ENCODE results near the gene RER1. TPM values are rescaled to one million over a fixed set of nuclear protein-coding genes. Genes with fewer than 3 reads are reported as not detected.

RER1 gene
- total and polyA plus RNA-seq, 10 donors: 51.1 to 131 (median 79.0) TPM

DNA sequence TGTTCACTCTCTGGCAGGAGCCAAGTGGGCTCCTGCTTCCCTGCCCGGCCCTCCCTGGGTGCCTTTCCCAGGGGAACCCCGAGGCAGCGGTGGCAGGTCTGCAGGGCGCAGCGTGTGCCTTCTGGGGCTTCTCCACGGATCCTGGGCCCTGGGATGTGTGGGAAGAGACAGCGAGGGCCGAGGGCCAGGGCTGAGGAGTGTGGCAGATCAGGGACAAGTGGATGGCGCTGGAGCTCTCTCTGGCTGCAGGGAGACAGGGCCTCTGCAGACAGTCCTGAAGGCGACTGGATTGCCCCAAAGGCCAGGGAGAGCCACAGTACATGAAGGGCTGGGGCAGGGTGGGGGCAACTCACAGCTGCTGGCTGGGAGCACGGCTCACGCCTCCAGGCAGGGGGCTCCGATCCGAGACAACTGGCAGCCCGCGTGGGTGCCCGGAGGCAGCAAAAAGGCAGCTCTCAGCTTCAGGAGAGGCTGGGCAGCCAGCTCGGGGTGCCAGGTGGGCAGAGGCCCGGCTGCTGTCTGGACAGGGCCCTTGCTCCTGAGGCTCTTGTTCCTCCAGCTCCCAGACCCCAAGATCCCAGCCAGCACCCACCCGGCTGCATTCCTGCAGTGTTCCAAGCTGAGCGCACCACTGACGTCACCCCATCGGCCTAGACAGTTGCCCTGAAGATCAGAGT lies 16.3 kb upstream of the RER1 start:
- H3K4me1 ChIP-seq: peaks cover 0 to 9% (median 0%) of the 10 kb centered on the region in 6 donors
- TF ChIP-seq POLR2AphosphoS5 (IDR thresholded peaks at IDR 0.05) (no peak), POLR2A (IDR thresholded peaks at IDR 0.05) (no peak)
- TF ChIP-seq, protein P1, sequence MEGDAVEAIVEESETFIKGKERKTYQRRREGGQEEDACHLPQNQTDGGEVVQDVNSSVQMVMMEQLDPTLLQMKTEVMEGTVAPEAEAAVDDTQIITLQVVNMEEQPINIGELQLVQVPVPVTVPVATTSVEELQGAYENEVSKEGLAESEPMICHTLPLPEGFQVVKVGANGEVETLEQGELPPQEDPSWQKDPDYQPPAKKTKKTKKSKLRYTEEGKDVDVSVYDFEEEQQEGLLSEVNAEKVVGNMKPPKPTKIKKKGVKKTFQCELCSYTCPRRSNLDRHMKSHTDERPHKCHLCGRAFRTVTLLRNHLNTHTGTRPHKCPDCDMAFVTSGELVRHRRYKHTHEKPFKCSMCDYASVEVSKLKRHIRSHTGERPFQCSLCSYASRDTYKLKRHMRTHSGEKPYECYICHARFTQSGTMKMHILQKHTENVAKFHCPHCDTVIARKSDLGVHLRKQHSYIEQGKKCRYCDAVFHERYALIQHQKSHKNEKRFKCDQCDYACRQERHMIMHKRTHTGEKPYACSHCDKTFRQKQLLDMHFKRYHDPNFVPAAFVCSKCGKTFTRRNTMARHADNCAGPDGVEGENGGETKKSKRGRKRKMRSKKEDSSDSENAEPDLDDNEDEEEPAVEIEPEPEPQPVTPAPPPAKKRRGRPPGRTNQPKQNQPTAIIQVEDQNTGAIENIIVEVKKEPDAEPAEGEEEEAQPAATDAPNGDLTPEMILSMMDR (IDR thresholded peaks at IDR 0.05 in 8 of 11, conservative IDR thresholded peaks at IDR 0.05 in 3 of 11): no peak
- intact Hi-C loops (cut with DNase I; ENCODE audit: low total_unique reads): no loop called here
- H3K9me3 ChIP-seq: no peaks in the 10 kb centered on the region
- H3K27me3 ChIP-seq (replicated peaks in 1 of 7): no peaks in the 10 kb centered on the region
- peaks cover 0 to 10% (median 0%) of the 10 kb centered on the region in 6 donors for H3K36me3 ChIP-seq
- H3K4me3 ChIP-seq: no peak overlapping the region
- H3K27ac ChIP-seq: no peak overlapping the region
- peak; percentile 67 for DNase-seq
- 84 to 91% (median 87%) methylated on average over 13 to 23 of the region's 23 CpGs for WGBS, 5 donors

DNA sequence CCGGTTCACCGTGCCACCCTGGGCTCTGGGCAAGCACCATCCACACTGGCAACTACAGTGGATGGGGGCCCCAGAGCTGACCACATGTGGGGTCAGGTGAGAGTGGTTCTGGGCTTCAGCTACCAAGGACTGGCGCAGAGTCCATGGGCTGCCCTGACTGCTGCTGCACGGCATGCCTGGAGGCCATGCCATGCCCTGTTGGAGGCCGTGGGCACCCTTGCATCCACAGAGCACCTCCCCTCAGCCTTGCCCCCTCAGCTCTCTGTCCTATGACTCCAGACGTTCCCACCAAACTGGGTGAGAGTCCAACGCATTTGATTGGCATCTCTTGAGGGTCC lies 15.7 kb upstream of the RER1 start:
- H3K4me3 ChIP-seq: no peak overlapping the region
- no peak for TF ChIP-seq POLR2AphosphoS5 (IDR thresholded peaks at IDR 0.05)
- TF ChIP-seq, protein P1 (IDR thresholded peaks at IDR 0.05 in 8 of 11, conservative IDR thresholded peaks at IDR 0.05 in 3 of 11): no peak
- no peak for TF ChIP-seq POLR2A (IDR thresholded peaks at IDR 0.05)
- H3K36me3 ChIP-seq: peaks cover 0 to 10% (median 0%) of the 10 kb centered on the region in 6 donors
- no peaks in the 10 kb centered on the region for H3K27me3 ChIP-seq (replicated peaks in 1 of 7)
- peak; percentile 43 for DNase-seq
- no peak overlapping the region for H3K27ac ChIP-seq
- peaks cover 0 to 14% (median under 1%) of the 10 kb centered on the region in 6 donors for H3K4me1 ChIP-seq
- WGBS, 5 donors: 80 to 92% (median 87%) methylated on average over 5 to 7 of the region's 7 CpGs
- intact Hi-C loops (cut with DNase I; ENCODE audit: low total_unique reads): no loop called here
- H3K9me3 ChIP-seq: no peaks in the 10 kb centered on the region

DNA sequence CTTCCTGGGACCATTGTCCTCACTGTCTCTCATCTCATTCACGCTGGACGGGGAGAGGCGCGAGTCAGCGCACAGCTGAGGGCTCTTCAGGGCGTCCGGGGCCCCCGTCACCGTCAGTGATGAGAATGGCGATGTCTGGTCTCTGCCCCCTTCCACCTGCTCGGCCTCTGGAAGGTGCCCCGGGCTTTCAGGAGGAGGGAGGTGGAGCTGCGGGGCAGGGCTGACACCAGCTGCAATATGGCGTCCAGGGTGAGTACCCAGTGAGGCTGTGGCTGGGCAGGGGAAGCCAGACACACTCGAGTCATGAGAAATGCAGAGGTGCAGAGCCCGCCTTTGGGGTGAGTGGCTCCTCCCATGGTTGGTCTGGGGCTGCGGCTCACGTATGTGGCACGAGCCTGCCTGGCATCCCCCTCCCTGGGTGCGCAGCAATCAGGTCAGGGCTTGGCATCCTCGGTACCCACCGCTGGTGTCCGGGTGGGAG lies 15.3 kb upstream of the RER1 start:
- H3K27me3 ChIP-seq (replicated peaks in 1 of 7): no peaks in the 10 kb centered on the region
- 87 to 95% (median 90%) methylated on average over 14 to 23 of the region's 23 CpGs for WGBS, 5 donors
- H3K36me3 ChIP-seq: peaks cover 0 to 7% (median 0%) of the 10 kb centered on the region in 6 donors
- H3K4me3 ChIP-seq: no peak overlapping the region
- peaks cover 0 to 18% (median 3%) of the 10 kb centered on the region in 6 donors for H3K4me1 ChIP-seq
- H3K9me3 ChIP-seq: no peaks in the 10 kb centered on the region
- TF ChIP-seq POLR2A (IDR thresholded peaks at IDR 0.05): no peak
- TF ChIP-seq POLR2AphosphoS5 (IDR thresholded peaks at IDR 0.05): no peak
- no peak overlapping the region for H3K27ac ChIP-seq
- DNase-seq: peak; percentile 64
- intact Hi-C loops (cut with DNase I; ENCODE audit: low total_unique reads): no loop called here

DNA sequence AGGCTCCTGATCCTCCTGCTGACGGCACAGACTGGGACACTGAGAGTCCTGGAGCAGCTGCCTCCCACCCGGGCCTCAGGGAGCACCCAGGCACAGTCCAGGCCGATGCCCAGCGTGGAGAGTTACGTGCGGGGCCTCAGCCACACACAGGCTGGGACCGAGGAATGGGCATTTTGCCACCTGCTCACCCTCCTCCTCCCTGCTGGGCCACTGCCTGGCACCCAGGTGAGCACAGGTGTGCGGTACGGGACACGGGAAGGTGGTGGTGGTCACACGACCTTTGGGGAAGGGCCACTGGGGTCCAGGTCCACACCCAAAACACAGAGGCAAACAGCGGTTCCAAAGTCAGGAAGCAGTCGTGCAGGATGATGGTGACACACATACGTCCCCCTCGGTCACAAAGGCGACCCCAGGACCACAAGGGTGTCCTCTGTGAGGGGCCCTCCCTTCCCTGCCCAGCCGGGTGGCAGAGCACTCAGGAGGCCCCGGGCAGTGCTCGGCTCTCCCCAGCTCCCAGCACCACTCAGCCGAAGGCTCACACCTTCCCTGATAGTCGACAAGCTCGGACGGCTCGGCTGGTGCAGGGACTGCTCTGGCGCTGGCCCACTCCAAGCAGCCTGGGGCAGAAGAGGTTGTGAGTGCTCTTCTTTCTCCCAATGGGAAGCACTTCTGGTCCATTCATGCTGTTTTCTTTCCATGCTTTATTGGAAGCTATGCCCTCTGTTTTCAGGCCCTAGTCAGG lies 14.5 kb upstream of the RER1 start:
- Histone ChIP-seq H3K9me3 (no peaks in the 10 kb centered on the region), H3K27ac (no peak overlapping the region), H3K36me3 (peaks cover 0 to 2% (median 0%) of the 10 kb centered on the region in 6 donors), H3K27me3 (replicated peaks in 1 of 7) (no peaks in the 10 kb centered on the region), H3K4me1 (peaks cover 0 to 26% (median 11%) of the 10 kb centered on the region in 6 donors), H3K4me3 (no peak overlapping the region)
- DNase-seq: peak; percentile 59
- no peak for TF ChIP-seq POLR2AphosphoS5 (IDR thresholded peaks at IDR 0.05)
- no peak for TF ChIP-seq POLR2A (IDR thresholded peaks at IDR 0.05)
- TF ChIP-seq, protein P1 (IDR thresholded peaks at IDR 0.05 in 8 of 11, conservative IDR thresholded peaks at IDR 0.05 in 3 of 11): no peak
- 83 to 93% (median 88%) methylated on average over 24 to 25 of the region's 25 CpGs for WGBS, 5 donors
- intact Hi-C loops (cut with DNase I; ENCODE audit: low total_unique reads): no loop called here

Measured in spleen (tissue), 11 donors.